ENCODE results near the gene SCUBE3. TPM values are rescaled to one million over a fixed set of nuclear protein-coding genes. Genes with fewer than 3 reads are reported as not detected.

Gene SCUBE3
- total and polyA plus RNA-seq, 2 of the 13 experiments (the other 11 are each of a cell fraction or from before 2014, with no cell fraction given), result not detected

DNA sequence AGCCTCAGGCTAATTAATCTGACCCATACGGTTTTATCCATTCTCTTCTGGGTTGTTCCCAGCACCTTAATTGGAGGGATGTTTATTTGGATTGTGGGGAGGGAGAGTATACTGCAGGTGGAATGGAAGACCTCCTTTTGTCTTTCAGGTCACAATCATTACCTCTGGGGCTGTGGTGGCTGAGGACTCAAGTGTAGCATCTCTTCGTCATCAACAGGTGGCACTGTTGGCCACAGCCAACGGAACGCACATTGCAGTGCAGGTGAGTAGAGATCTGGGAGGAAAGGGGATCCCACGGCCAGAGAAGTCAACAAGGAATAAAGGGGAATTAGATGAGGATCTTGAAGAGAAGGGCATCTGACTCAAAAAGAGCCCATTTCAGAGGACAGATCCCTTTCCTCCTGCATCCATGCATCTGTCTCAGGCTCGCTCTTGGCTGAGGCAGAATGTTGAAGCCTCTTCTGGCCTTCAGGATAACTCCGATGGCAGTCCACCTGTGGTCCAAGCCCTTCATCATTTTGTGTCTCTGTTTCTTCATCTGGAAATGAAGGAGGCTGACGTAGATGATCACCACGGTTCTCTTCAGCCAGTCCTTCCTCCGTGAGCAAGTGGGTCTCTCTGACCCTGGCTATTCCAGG, 80.7 kb downstream of the SCUBE3 start (continued):
- TF ChIP-seq NBN (conservative IDR thresholded peaks at IDR 0.05) (no peak), LBX2 (CRISPR knock-in tag; IDR thresholded peaks at IDR 0.05; ENCODE audit: borderline replicate concordance) (no peak), ZNF660 (CRISPR knock-in tag; IDR thresholded peaks at IDR 0.05; ENCODE audit: borderline replicate concordance, low read depth) (no peak), ZNF367 (CRISPR knock-in tag; IDR thresholded peaks at IDR 0.05; ENCODE audit: borderline replicate concordance) (no peak)

- Histone ChIP-seq H3K9ac (ENCODE audit: insufficient read depth, low read depth, low read length) (no peak overlapping the region), H3K4me3 (replicated peaks in 1 of 3; ENCODE audit: insufficient read depth in 1 of 3, low read depth in 2 of 3, low read length in 3 of 3) (no peak overlapping the region), H3K4me1 (ENCODE audit: insufficient read depth, low read length) (peaks cover 20% of the 10 kb centered on the region), H2AFZ (ENCODE audit: low read length) (no peak overlapping the region), H3K27me3 (ENCODE audit: control insufficient read depth in 1 of 2, insufficient read depth in 2 of 2, low read length in 2 of 2) (no peaks in the 10 kb centered on the region), H3K9me3 (ENCODE audit: low read length) (no peaks in the 10 kb centered on the region), H3K79me2 (ENCODE audit: insufficient read depth, low read length) (no peaks in the 10 kb centered on the region), H4K20me1 (ENCODE audit: insufficient read depth, low read length) (no peaks in the 10 kb centered on the region), H3K27ac (ENCODE audit: extremely low read length, insufficient read depth, low read length) (no peak overlapping the region), H3K36me3 (replicated peaks in 1 of 2; ENCODE audit: control insufficient read depth in 1 of 2, insufficient read depth in 2 of 2, low read length in 2 of 2) (peaks cover 9 to 19% of the 10 kb centered on the region in 2 experiments; a peak in 4 of 5 replicates), H3K4me2 (ENCODE audit: low read depth, low read length) (no peak overlapping the region)
- no peak for ATAC-seq
- WGBS (ENCODE audit: low lambda C conversion rate), result 83% methylated on average over 2 of the region's 2 CpGs
- DNase-seq (ENCODE audit: low spot score), result no peak
- no TSS peak for BruUV-seq (replicated peaks)
- FAIRE-seq, result no peak
- POLR2A ChIA-PET, result interaction anchor here (0.6 to 1.2 kb wide), 2 partner anchors 10 to 123 kb away, joined by 3 read pairs; no protein-coding TSS in a partner anchor
- in situ Hi-C loops (cut with HindIII; ENCODE audit: extremely low pct_ligation_motif_present, low pct_unique_long_range_greater_than_20kb), result loop anchor here (5.0 kb wide), 2 partner anchors 37 to 172 kb away; partner anchors contain the start of gene RPL10A
- CTCF ChIA-PET (ENCODE audit: low intra/inter-chr PET ratio, low total read pairs), result interaction anchor here (1.1 to 2.6 kb wide), 5 partner anchors 32 to 173 kb away, joined by 3 to 18 read pairs (median 6); partner anchors contain the start of genes PPARD and RPL10A
- intact Hi-C loops (cut with micrococcal nuclease; ENCODE audit: unreplicated experiment), result loop anchor here (10.0 kb wide), 1 partner anchor 440 kb away; the partner anchor contains the start of gene ARMC12
- TF ChIP-seq, protein P1, sequence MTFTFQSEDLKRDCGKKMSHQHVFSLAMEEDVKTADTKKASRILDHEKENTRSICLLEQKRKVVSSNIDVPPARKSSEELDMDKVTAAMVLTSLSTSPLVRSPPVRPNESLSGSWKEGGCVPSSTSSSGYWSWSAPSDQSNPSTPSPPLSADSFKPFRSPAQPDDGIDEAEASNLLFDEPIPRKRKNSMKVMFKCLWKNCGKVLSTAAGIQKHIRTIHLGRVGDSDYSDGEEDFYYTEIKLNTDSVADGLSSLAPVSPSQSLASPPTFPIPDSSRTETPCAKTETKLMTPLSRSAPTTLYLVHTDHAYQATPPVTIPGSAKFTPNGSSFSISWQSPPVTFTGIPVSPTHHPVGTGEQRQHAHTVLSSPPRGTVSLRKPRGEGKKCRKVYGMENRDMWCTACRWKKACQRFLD (CRISPR knock-in tag; IDR thresholded peaks at IDR 0.05; ENCODE audit: borderline replicate concordance), result no peak
- TF ChIP-seq MTA3 (CRISPR knock-in tag; IDR thresholded peaks at IDR 0.05), result no peak
- no peak for TF ChIP-seq ZNF552 (CRISPR knock-in tag; IDR thresholded peaks at IDR 0.05; ENCODE audit: borderline replicate concordance)
- no peak for TF ChIP-seq ZNF766 (CRISPR knock-in tag; IDR thresholded peaks at IDR 0.05; ENCODE audit: borderline replicate concordance)
- TF ChIP-seq ZNF12 (CRISPR knock-in tag; IDR thresholded peaks at IDR 0.05), result no peak
- no peak for TF ChIP-seq SPEN (CRISPR knock-in tag; IDR thresholded peaks at IDR 0.05; ENCODE audit: low read depth)
- no peak for TF ChIP-seq ZNF839 (CRISPR knock-in tag; IDR thresholded peaks at IDR 0.05; ENCODE audit: borderline replicate concordance)
- TF ChIP-seq MXD4 (CRISPR knock-in tag; IDR thresholded peaks at IDR 0.05), result no peak
- no peak for TF ChIP-seq ZNF652 (CRISPR knock-in tag; IDR thresholded peaks at IDR 0.05; ENCODE audit: borderline replicate concordance, low read depth)
- TF ChIP-seq, protein P2, sequence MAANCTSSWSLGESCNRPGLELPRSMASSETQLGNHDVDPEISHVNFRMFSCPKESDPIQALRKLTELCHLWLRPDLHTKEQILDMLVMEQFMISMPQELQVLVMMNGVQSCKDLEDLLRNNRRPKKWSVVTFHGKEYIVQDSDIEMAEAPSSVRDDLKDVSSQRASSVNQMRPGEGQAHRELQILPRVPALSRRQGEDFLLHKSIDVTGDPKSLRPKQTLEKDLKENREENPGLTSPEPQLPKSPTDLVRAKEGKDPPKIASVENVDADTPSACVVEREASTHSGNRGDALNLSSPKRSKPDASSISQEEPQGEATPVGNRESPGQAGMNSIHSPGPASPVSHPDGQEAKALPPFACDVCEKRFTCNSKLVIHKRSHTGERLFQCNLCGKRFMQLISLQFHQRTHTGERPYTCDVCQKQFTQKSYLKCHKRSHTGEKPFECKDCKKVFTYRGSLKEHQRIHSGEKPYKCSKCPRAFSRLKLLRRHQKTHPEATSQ (CRISPR knock-in tag; IDR thresholded peaks at IDR 0.05; ENCODE audit: borderline replicate concordance), result no peak
- no peak for TF ChIP-seq NFE2L2 (IDR thresholded peaks at IDR 0.05; ENCODE audit: low read length)
- no peak for TF ChIP-seq ZKSCAN5 (CRISPR knock-in tag; IDR thresholded peaks at IDR 0.05)
- no peak for TF ChIP-seq KLF9 (CRISPR knock-in tag; IDR thresholded peaks at IDR 0.05; ENCODE audit: low read depth)
- no peak for TF ChIP-seq ZHX1 (CRISPR knock-in tag; IDR thresholded peaks at IDR 0.05; ENCODE audit: low read depth)
Measured at GRCh38 chr6:35295036-35295435, 81.3 kb downstream of the SCUBE3 start.
